H1 (cell line): ENCODE results near the gene PFN3. TPM values are rescaled to one million over a fixed set of nuclear protein-coding genes. Genes with fewer than 3 reads are reported as not detected.

Experiments used
- CTCF ChIA-PET: fragments of 300-600 bp; sonication (Branson Sonifier 250); formaldehyde crosslinking; loops from one replicate; lab custom pipeline; 2021; ENCODE audit not compliant: partially characterized antibody; lab: Charles Lee
- POLR2A ChIA-PET: fragments of 300-600 bp; sonication (Branson Sonifier 250); formaldehyde crosslinking; loops from one replicate; lab custom pipeline; 2021; ENCODE audit warnings: inconsistent platforms; ENCODE audit not compliant: partially characterized antibody; lab: Charles Lee
- DNase-seq, 2 experiments: peaks; one replicate each; pipeline versions ENCODE4 v3.0.0 to v3.0.0-alpha.2; 2010 to 2022; ENCODE audit warnings: low spot score in 2 of 2, low read depth in 1 of 2, mixed read lengths in 1 of 2
- FAIRE-seq: peaks from 2 replicates; lab custom pipeline; 2011; peaks lifted over from hg19 to GRCh38; lab: Jason Lieb, UNC
- H2AFZ ChIP-seq: 2 replicates; pipeline ENCODE4 v1.8.1; 2012; ENCODE audit warnings: low read length, inconsistent platforms
- H2AK5ac ChIP-seq: 2 replicates; pipeline ENCODE4 v1.6.1; 2013; ENCODE audit warnings: low read depth, low read length
- H2BK120ac ChIP-seq: replicated peaks from 2 replicates; pipeline ENCODE3; 2013; ENCODE audit warnings: low read depth, low read length, inconsistent platforms
- H2BK12ac ChIP-seq: 2 replicates; pipeline ENCODE4 v1.6.1; 2013; ENCODE audit warnings: low read depth, low read length
- H2BK15ac ChIP-seq: 2 replicates; pipeline ENCODE4 v1.6.1; 2013; ENCODE audit warnings: low read length
- H2BK20ac ChIP-seq: 2 replicates; pipeline ENCODE4 v1.6.1; 2013; ENCODE audit warnings: low read length
- H2BK5ac ChIP-seq: 2 replicates; pipeline ENCODE4 v1.6.1; 2013; ENCODE audit warnings: low read depth, low read length
- H3K14ac ChIP-seq: 2 replicates; pipeline ENCODE4 v1.6.1; 2013; ENCODE audit warnings: inconsistent platforms; ENCODE audit not compliant: insufficient read length
- H3K18ac ChIP-seq: 2 replicates; pipeline ENCODE4 v1.6.1; 2013; ENCODE audit warnings: low read length; ENCODE audit errors: extremely low read depth
- H3K23ac ChIP-seq: 2 replicates; pipeline ENCODE4 v1.6.1; 2013; ENCODE audit warnings: inconsistent platforms; ENCODE audit not compliant: insufficient read length
- H3K23me2 ChIP-seq: 2 replicates; pipeline ENCODE4 v1.6.1; 2013; ENCODE audit warnings: low read depth, low read length
- H3K27ac ChIP-seq: 2 replicates; pipeline ENCODE4 v1.6.1; 2011; ENCODE audit warnings: low read depth, low read length, inconsistent platforms
- H3K27me3 ChIP-seq, 4 experiments: replicated peaks in 1 of 4; 1 replicate in 1 of 4; 2 replicates in 3 of 4; pipeline versions ENCODE4 v1.6.1 to v1.8.1; 2011 to 2013; ENCODE audit warnings: low read length in 3 of 4, mild to moderate bottlenecking in 3 of 4, inconsistent platforms in 2 of 4, mixed read lengths in 2 of 4, moderate library complexity in 1 of 4; ENCODE audit not compliant: control insufficient read depth in 3 of 4, insufficient read depth in 3 of 4; ENCODE audit errors: extremely low read depth in 1 of 4
- H3K36me3 ChIP-seq, 4 experiments: 2 replicates each; pipeline versions ENCODE4 v1.6.1 to v1.8.1; 2011 to 2013; ENCODE audit warnings: mild to moderate bottlenecking in 4 of 4, low read length in 3 of 4, moderate library complexity in 2 of 4, control low read depth in 1 of 4, inconsistent platforms in 1 of 4; ENCODE audit not compliant: insufficient read depth in 4 of 4, control insufficient read depth in 2 of 4
- H3K4ac ChIP-seq: replicated peaks from 2 replicates; pipeline ENCODE3; 2013; ENCODE audit warnings: low read length, low read depth, mixed read lengths, inconsistent platforms; ENCODE audit not compliant: insufficient read length
- H3K4me1 ChIP-seq, 4 experiments: replicated peaks in 1 of 4; 1 replicate in 1 of 4; 2 replicates in 3 of 4; pipeline versions ENCODE4 v1.6.1 to v1.8.1; 2011 to 2013; ENCODE audit warnings: low read length in 3 of 4, inconsistent platforms in 2 of 4, mixed read lengths in 1 of 4; ENCODE audit not compliant: insufficient read depth in 4 of 4, control insufficient read depth in 3 of 4
- H3K4me2 ChIP-seq, 2 experiments: 2 replicates each; pipeline versions ENCODE4 v1.6.1 to v1.8.1; 2011 to 2013; ENCODE audit warnings: low read depth in 2 of 2, low read length in 2 of 2, control low read depth in 1 of 2, inconsistent platforms in 1 of 2, mild to moderate bottlenecking in 1 of 2; ENCODE audit not compliant: insufficient read depth in 1 of 2
- H3K4me3 ChIP-seq, 4 experiments: fragments of 200-600, 300-600 bp in 1 of 4; sonication (generic), shearing (Covaris generic), sonication (Bioruptor Twin) in 1 of 4; 2 replicates each; pipeline versions ENCODE4 v1.5.1 to v1.8.1; 2011 to 2016; ENCODE audit warnings: low read length in 4 of 4, low read depth in 3 of 4, control low read depth in 2 of 4, inconsistent platforms in 2 of 4, mild to moderate bottlenecking in 2 of 4, mixed read lengths in 1 of 4, moderate library complexity in 1 of 4; ENCODE audit not compliant: insufficient read depth in 2 of 4; ENCODE audit errors: extremely low read depth in 1 of 4
- H3K56ac ChIP-seq: replicated peaks from 2 replicates; pipeline ENCODE3; 2013; ENCODE audit warnings: low read depth, mild to moderate bottlenecking, mixed read lengths, low read length, inconsistent platforms; ENCODE audit not compliant: insufficient read length
- H3K79me1 ChIP-seq: 2 replicates; pipeline ENCODE4 v1.6.1; 2013; ENCODE audit warnings: low read depth, low read length, control low read depth
- H3K79me2 ChIP-seq, 2 experiments: 2 replicates each; pipeline versions ENCODE4 v1.6.1 to v1.8.1; 2012 to 2013; ENCODE audit warnings: low read length in 2 of 2, mild to moderate bottlenecking in 2 of 2, inconsistent platforms in 1 of 2; ENCODE audit not compliant: insufficient read depth in 2 of 2, control insufficient read depth in 1 of 2
- H3K9ac ChIP-seq, 4 experiments: replicated peaks in 1 of 4; 1 replicate in 1 of 4; 2 replicates in 3 of 4; pipeline versions ENCODE4 v1.6.1 to v1.8.1; 2011 to 2013; ENCODE audit warnings: low read depth in 3 of 4, low read length in 3 of 4, control low read depth in 2 of 4, mild to moderate bottlenecking in 2 of 4, moderate library complexity in 2 of 4, inconsistent platforms in 1 of 4; ENCODE audit errors: extremely low read depth in 1 of 4
- H3K9me3 ChIP-seq, 2 experiments: 2 replicates each; pipeline versions ENCODE4 v1.6.1 to v1.8.1; 2012 to 2013; ENCODE audit warnings: mild to moderate bottlenecking in 2 of 2, moderate library complexity in 2 of 2, control low read depth in 1 of 2, inconsistent platforms in 1 of 2, low read depth in 1 of 2, low read length in 1 of 2, mixed read lengths in 1 of 2; ENCODE audit not compliant: insufficient read depth in 2 of 2
- H4K20me1 ChIP-seq, 2 experiments: replicated peaks in 1 of 2; 2 replicates each; pipeline versions ENCODE3 to v1.8.1; 2011 to 2013; ENCODE audit warnings: inconsistent platforms in 2 of 2, low read length in 2 of 2, mild to moderate bottlenecking in 1 of 2; ENCODE audit not compliant: insufficient read depth in 2 of 2, control insufficient read depth in 1 of 2
- H4K5ac ChIP-seq: 2 replicates; pipeline ENCODE4 v1.6.1; 2013; ENCODE audit warnings: low read length, low read depth, mixed read lengths, inconsistent platforms; ENCODE audit not compliant: insufficient read length
- H4K8ac ChIP-seq: 2 replicates; pipeline ENCODE4 v1.8.0; 2013; ENCODE audit warnings: mild to moderate bottlenecking, moderate library complexity, low read length, inconsistent platforms; ENCODE audit not compliant: insufficient read depth; ENCODE audit errors: extremely low read depth
- H4K91ac ChIP-seq: replicated peaks from 2 replicates; pipeline ENCODE3; 2013; ENCODE audit warnings: low read length, mixed read lengths, inconsistent platforms; ENCODE audit not compliant: insufficient read length
- ASH2L ChIP-seq: fragments of 200-600, 300-600 bp; sonication (generic); IDR thresholded peaks from one replicate; pipeline ENCODE4 v1.7.1; 2017; ENCODE audit warnings: low read length
- BCL11A ChIP-seq, 2 experiments: IDR thresholded peaks; one replicate each; pipeline ENCODE4 v1.6.1; 2011; ENCODE audit warnings: low read depth in 2 of 2, low read length in 2 of 2, mild to moderate bottlenecking in 2 of 2
- CREB1 ChIP-seq: IDR thresholded peaks from 2 replicates; pipeline ENCODE4 v1.6.1; 2012; ENCODE audit warnings: inconsistent platforms
- CTBP2 ChIP-seq: IDR thresholded peaks from 2 replicates; pipeline ENCODE4 v1.7.0; 2011; ENCODE audit warnings: borderline replicate concordance, mild to moderate bottlenecking, moderate library complexity, mixed read lengths, low read length; ENCODE audit not compliant: insufficient read depth, insufficient read length
- EZH2 ChIP-seq: fragments of 200-600 bp; sonication (generic); IDR thresholded peaks from 2 replicates; pipeline ENCODE4 v1.7.1; 2012; ENCODE audit warnings: low read depth, mild to moderate bottlenecking, moderate library complexity, low read length, inconsistent platforms; ENCODE audit not compliant: severe bottlenecking
- GABPA ChIP-seq: IDR thresholded peaks from 2 replicates; pipeline ENCODE4 v1.6.1; 2011; ENCODE audit warnings: mild to moderate bottlenecking, low read length, moderate library complexity, borderline replicate concordance; ENCODE audit not compliant: insufficient read depth
- KDM1A ChIP-seq: fragments of 200-600, 300-600 bp; sonication (generic); IDR thresholded peaks from 2 replicates; pipeline ENCODE4 v1.7.1; 2016; ENCODE audit warnings: mild to moderate bottlenecking, low read length, borderline replicate concordance
- MAFK ChIP-seq: IDR thresholded peaks from 2 replicates; pipeline ENCODE4 v1.6.1; 2012; ENCODE audit warnings: low read depth, mild to moderate bottlenecking, improper control_type of control experiment, low read length
- SIN3A ChIP-seq, 2 experiments: IDR thresholded peaks in 1 of 2; conservative IDR thresholded peaks in 1 of 2; 2 replicates each; pipeline ENCODE4 v1.6.1; 2011 to 2012; ENCODE audit warnings: low read length in 2 of 2, improper control_type of control experiment in 1 of 2, low read depth in 1 of 2, mild to moderate bottlenecking in 1 of 2
- ZNF274 ChIP-seq: IDR thresholded peaks from 2 replicates; pipeline ENCODE4 v1.7.0; 2012; ENCODE audit warnings: low read length, borderline replicate concordance; ENCODE audit errors: extremely low read depth
- WGBS, 2 experiments: shearing (Covaris generic) in 1 of 2; methylation state at CpG; one replicate each; pipeline versions ENCODE4 v1.1.6 to v1.1.7; 2013 to 2015; ENCODE audit warnings: low lambda C conversion rate in 2 of 2, mixed read lengths in 2 of 2, inconsistent platforms in 1 of 2, low coverage in 1 of 2, missing lambda C conversion rate in 1 of 2; ENCODE audit not compliant: insufficient replicate concordance in 2 of 2, insufficient coverage in 1 of 2, insufficient read length in 1 of 2; ENCODE audit errors: extremely low coverage in 1 of 2, missing lambda C conversion rate in 1 of 2; 5-methylcytosine and 5-hydroxymethylcytosine counted together
- polyA plus RNA-seq, 7 experiments: library from polyadenylated mRNA; depleted of rRNA in 3 of 7; stranded (reverse) in 5 of 7; unstranded in 2 of 7; fragments of >200 nt in 5 of 7; fragments of 200-250 nt in 2 of 7; gene quantifications; 1 replicate in 5 of 7; 2 replicates in 1 of 7; 4 replicates in 1 of 7; pipeline versions ENCODE4 v1.2.1 to v1.2.3, GENCODE V29; 2011 to 2013; ENCODE audit warnings: missing spikeins in 2 of 7, mixed read lengths in 2 of 7
- total RNA-seq: library from RNA; stranded (reverse); fragmentation: NEBNext Ultra II Directional; extraction: Animal tissue kit (Norgen Biotek cat#: 25700); gene quantifications from 2 replicates; pipeline ENCODE4 v1.2.1, GENCODE V29; 2021

The PFN3 gene
- total and polyA plus RNA-seq, 2 of the 8 experiments (the other 6 are each of a cell fraction or from before 2014, with no cell fraction given), result not detected

- no peak overlapping the region for H2BK15ac ChIP-seq
- FAIRE-seq, result no peak
Observed at GRCh38 chr5:177386542-177386941, 13.9 kb downstream of the PFN3 start.

More at GRCh38 chr5:177386542-177386941, 13.9 kb downstream of the PFN3 start:
- no peak overlapping the region for H2BK5ac ChIP-seq
- no peak overlapping the region for H3K18ac ChIP-seq
- H4K20me1 ChIP-seq, result no peaks in the 10 kb centered on the region
- H2BK12ac ChIP-seq, result no peak overlapping the region
- H3K56ac ChIP-seq, result no peak overlapping the region
- H3K9me3 ChIP-seq, result no peaks in the 10 kb centered on the region
- H2AFZ ChIP-seq, result no peak overlapping the region
- no peak overlapping the region for H3K4me2 ChIP-seq
- no peak overlapping the region for H3K9ac ChIP-seq
- TF ChIP-seq ASH2L (no peak), SIN3A (conservative IDR thresholded peaks at IDR 0.05 in 1 of 2, IDR thresholded peaks at IDR 0.05 in 1 of 2; ENCODE audit: low read depth in 1 of 2, low read length in 2 of 2) (no peak), MAFK (no peak), CREB1 (no peak), KDM1A (no peak), EZH2 (no peak), CTBP2 (no peak), BCL11A (IDR thresholded peaks at IDR 0.05; ENCODE audit: low read depth in 2 of 2, low read length in 2 of 2) (no peak), GABPA (no peak), ZNF274 (no peak)
- TF ChIP-seq, all 59 proteins: peak for 0
- Histone ChIP-seq H3K4ac (no peak overlapping the region), H3K23me2 (no peaks in the 10 kb centered on the region), H3K14ac (no peak overlapping the region), H3K4me3 (no peak overlapping the region), H4K91ac (no peak overlapping the region), H4K8ac (no peak overlapping the region), H2BK20ac (no peak overlapping the region), H3K36me3 (no peaks in the 10 kb centered on the region), H2AK5ac (no peak overlapping the region), H3K4me1 (peaks cover 0 to 7% (median 3%) of the 10 kb centered on the region in 4 experiments; a peak in 5 of 7 replicates), H3K27me3 (peaks cover 0 to 19% (median 10%) of the 10 kb centered on the region in 4 experiments; a peak in 6 of 7 replicates), H3K23ac (no peak overlapping the region), H3K79me1 (no peaks in the 10 kb centered on the region), H3K27ac (no peak overlapping the region), H2BK120ac (no peak overlapping the region), H3K79me2 (no peaks in the 10 kb centered on the region), H4K5ac (no peak overlapping the region)
- ChIA-PET CTCF (interaction anchor here (0.6 to 18.7 kb wide), 10 partner anchors 9 to 643 kb away, joined by 3 to 430 read pairs (median 4); partner anchors contain the start of genes GRK6, MXD3 and PRR7), POLR2A (interaction anchor here (1.0 to 6.0 kb wide), 3 partner anchors 15 to 69 kb away, joined by 3 to 49 read pairs (median 4); partner anchors contain the start of gene PRR7)
- WGBS, 2 experiments, result 95% methylated on average over 8 of the region's 8 CpGs; no CpG with 5 or more reads in 1 of the 2 experiments
- DNase-seq, result no peak
